NOMO-1 (cell line): Measurements from ENCODE around the gene FILIP1.

Experiments used
- DNase-seq, 2 experiments: peaks; one replicate each; lab custom pipeline; 2025; ENCODE audit not compliant: unreplicated experiment in 2 of 2; lab: John Stamatoyannopoulos, UW

FILIP1 gene

DNA sequence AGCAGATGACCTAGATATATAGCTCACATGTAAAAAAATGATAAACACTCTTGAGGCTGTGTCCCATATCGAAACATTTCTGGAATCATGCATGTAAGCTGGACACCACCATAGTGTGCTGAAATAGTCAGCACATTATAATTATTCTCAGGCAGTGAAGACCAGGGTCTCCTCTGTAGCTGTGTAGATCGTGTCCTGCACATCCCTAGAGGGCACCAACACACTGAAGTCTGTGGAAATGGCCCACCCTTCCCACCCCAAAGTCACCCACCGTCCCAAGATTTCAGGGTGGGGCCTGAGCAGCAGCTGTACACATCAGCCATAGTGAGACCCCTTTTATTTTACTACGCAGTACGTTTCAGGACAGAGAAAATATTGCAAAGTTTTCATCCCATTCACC lies 188.0 kb downstream of the FILIP1 start:
- no peak for DNase-seq

DNA sequence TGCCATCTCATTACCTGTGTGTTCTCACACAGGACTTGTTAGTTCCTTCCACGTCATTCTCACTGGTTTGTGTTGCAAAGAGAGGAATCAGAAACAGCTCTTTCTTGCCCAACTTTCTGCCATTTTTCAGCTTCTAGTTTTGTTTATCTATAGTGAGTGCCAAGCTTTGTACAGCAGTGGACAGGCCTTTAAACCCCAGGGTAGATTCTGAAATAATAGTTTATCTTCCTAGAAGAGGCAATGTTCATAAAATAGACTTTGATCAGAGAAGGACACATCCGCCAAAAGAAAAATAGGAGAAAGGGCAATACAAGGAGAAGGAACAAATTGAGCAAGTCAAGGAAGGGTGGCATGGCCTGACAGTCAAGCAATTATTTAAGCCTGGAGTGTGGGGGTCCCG lies 191.3 kb downstream of the FILIP1 start:
- no peak for DNase-seq

DNA sequence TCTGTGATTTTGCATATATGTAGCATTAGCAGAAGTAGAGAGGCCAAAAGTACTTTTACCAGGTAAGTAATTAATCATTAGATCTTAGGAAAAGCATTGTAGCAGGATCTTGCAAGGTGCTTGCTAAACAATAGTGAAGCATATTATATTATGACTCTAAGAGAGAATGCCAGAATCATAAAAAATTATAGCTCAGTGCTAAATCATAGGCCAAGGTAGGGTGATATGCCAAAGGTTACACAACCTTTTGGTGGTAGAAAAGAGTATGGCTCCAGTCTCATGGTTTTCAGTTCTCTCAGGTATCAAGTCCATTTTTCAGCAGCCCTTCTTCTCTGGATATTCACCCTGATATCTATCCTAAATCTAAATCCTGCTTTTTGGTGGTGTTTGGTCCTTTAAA lies 192.1 kb downstream of the FILIP1 start:
- DNase-seq, result no peak

DNA sequence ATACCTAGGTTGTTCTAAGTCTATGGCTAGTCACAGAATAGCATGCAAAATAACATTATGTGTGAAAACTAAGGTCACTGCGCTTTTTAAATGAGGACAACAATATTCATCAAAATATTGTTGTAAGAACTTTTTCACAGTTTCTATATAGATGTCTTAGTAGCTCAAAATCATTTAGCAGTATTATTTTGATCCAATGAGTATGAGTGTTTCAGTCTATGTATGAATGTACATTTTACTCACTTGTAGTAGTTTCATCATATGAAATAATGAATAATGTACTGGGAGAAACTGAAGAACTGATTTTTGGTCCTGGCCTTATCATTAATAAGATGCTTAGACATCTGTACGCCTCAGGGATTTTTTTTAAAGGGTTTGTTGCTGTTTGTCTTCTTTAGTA lies 192.5 kb downstream of the FILIP1 start:
- DNase-seq, result no peak

DNA sequence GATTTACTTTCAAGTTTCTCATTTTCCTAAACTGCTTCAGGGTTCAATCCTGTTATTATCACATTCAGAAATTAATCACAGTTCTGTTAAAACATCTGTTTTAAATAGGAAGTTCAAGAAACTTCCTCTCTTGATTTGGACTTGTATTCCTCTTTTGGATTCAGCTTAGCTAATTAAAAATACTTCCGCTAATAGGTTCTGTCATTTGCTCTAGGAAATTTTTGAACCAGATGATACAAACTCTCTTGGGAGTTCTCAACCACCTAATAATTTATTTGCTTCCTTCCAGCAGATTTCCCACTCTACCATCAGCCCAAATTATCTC lies 193.1 kb downstream of the FILIP1 start:
- DNase-seq, result peak in 1 of 2 experiments; percentile 24

DNA sequence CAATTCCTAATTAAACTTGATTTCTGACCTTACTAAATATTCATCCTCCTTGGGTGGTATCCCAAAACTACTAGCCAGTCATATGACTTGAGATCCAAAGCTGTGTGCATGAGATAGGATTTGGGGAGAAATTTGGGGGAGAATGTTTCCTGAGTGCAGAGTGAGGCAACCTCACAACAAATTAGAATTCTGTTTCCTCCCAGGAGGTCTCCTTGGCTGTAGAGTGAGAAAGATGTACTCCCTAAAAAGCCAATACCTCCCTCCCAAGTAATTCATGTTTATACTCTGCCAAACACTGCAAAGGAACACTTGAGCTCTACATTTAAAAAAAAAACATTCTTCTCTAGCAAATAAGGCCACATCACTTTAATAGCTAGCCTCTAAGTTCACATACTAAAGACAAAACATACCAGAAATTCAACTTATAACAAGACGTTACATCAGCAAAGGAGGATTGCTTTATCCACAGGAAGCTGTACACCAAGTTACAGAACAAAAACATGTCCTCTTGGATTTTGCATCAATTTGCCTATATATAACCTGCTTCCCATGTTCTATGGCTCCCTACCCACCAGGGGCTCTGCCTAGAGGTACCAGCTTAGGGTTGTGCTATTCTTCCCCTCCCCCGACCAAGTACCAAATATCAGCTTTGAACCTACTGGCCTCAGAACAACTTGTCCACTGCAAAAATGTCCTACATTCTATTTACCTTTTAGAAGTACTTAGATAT lies 193.6 kb downstream of the FILIP1 start:
- no peak for DNase-seq

DNA sequence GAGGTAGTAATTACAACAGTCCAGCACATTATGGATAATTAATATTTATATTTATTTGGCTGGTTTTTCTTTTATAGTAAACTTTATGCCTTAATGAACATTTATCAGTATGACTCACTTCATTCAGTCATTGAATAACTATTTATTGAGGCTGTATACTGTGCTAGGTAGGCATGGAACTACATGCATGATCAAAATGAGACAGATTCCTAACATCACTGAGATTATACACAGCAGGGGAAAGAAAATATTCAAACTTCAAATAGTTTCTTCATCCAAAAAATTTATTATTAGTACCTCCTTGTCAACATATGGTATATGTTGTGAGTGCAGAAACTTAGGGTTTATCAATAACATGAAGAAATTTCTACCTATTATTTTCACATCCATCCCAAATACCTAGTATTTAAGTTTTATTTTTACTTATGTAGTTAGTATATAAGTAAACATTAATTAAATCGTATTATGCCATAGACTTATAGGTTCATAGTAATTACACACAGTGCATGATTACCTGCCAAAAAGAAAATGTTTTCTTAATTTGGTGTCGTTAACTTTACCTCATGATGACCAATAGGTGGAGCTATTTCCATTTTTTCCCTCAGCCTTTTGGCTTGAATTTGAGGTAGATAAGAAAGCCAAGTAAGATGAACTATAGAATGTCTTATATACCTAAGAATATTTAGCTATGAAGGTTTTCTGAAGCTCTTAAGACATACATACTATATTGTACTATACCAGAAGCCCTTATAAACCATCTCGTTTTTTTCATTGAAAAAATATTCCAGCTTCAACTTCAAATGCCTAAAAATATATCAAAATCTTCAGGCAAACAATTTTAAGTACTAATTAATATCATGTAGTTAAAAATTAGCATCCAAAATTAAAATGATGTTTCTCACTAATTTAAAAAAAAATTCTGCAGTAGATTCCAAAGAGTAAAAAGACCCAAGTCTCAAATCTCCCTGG lies 196.5 kb downstream of the FILIP1 start:
- DNase-seq, result peak; percentile 20 to 65

DNA sequence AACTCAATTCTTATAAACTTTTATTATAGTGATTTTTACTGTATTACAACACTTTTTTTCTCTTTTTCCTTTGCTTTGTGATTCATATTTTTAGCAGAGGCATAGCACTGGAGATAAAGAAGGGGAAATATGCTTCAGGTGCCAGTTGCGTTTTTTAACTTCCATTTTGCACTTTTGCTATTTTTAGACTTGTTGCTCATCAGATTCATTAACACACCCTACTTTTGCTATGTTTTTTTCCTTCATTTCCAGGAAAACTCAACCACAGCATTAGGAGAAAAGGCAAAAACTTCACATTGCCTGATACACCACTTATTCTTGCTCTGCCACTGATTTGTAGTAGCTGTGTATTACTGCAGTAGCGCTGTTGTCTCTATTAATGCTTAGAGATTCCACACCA lies 201.0 kb downstream of the FILIP1 start:
- no peak for DNase-seq

DNA sequence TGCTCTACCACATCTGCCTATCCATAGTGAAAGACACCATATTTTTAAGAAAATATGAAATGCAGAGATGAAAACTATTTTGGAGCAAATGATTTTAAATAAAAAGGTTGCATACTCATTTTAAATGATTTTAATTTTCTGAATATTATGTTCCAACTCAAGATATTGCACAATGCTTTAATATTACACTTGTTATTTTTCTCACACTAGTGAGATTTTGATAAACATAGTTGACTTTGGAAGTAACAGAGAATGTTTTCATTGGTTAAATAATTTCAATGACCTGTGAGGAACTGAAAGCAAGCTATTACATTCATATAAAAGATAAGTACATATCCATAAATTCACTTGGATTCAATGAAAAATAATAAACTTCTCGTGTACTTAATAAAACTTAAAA lies 201.9 kb downstream of the FILIP1 start:
- no peak for DNase-seq

DNA sequence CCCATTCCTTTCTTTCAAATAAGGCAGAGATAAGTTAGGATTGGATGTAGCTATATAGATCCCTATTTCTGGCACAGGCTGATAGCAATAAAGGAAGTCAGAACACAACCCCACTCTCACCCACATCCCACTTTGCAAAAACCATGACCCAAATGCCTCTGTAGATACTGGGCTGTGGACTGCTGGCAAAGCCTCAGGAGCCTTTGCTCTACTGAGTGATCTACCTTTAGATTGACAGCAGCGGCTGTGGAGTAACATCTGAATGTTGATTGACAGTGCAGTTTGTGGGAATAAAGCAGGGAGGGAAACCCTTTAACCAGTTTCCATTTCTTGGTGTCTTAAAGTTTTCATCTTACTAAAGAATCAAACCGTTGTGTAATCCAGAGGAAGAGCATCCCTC lies 202.3 kb downstream of the FILIP1 start:
- no peak for DNase-seq

DNA sequence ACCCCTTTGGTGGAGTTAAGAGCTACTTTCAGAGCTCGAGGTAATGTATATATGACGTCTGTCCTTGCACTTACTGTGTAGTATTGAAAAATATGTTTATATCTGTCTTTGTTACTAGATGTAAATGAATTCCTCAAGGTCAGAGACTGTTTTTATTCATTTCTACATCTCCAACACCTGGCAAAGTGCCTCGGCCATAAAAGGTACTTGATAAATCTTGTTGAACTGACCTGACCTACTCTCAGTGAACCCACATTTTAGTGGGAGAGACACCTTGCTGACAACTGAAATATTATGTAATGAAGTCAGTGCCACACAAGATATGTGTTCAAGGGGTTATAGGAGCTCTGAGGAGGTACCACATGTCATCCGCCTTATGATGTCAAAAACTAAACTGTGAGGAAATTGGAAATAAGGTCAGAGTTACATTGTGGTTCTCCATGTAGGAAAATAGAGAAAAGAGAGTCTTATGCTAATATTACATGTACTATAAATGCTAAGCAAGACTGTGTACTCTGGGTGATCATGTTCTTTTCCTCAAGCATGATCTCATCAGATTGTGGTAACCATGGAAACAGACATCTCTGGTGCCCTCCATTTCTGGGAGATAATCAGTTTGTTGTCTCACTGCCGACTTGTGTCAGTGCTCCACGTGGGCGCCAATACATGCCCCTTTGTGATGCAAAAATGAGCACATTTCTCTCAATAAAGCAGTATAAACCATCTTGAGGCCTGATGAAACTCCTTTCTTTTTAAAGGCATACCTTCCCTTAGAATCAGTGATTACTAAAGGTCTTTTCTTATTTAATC lies 203.3 kb downstream of the FILIP1 start:
- no peak for DNase-seq

DNA sequence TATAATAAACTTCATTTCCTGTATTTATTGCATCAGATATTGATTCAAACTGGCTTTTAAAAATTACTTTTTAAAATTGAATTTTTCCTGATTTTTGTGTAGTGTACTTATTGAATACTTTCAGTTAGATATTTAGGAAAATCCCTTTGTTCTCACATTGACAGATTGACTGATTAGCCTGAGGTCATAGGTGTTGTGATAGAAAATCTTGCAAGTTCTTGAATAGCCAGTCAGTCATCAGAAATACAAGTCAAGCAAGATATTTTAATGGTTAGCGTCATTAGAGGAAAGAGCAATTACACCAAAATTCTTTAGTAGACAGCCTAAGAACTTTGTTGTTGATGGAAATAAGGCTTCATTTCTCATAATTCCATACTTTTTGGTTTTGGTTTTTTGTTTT lies 205.6 kb downstream of the FILIP1 start:
- no peak for DNase-seq

DNA sequence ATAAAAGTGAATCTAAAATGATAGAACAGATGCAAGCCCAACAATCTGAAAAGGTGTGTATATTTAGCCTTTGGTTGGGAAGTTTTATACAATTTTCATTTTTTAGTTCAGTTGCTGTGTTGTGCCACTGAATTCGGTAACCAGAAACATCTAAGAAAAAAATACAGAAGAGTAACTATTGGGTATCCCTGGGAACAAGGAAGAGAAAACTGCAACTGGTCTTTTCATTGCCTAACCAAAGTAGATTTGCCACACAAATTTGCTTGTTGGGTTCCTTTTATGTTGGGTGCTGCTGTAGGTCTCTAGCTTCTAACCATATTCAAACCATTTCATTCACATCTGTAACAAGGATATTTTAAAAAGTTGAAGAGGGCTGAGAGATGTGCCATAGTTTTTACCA lies 206.2 kb downstream of the FILIP1 start:
- DNase-seq, result peak; percentile 40 to 67

DNA sequence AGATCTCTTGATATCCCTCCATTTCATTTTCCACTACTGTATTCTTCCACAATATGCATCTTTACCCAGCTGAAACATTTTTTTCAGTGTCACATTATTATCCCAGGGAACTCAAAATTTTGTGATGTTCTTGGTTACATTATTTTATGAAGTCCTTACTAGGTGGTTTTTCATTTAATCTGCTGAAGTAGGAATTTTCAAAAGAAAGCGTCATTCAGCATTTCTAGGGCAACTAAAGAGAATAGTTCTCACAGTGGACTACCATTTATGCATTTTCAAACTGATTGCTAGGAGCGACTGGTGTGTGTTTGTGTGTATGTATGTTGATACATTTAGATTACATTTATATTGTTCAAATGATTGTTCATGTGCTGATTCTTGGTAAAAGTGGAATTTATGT lies 206.6 kb downstream of the FILIP1 start:
- no peak for DNase-seq

DNA sequence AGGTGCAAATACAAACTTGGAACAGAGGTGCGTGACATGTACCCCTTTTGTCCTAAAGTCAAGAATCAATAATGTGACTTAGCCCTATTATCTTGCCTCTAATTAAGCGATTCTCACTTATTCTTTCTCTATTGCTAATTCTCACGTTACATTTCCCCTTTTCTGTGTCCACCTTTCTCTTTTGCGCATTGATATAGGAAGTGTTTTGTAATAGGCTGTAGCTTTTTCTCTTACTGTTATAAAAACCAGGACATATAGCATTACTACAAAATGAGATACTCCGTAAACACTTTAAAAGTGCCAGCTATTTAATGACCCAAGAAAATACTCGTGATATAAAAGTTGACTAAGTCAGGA lies 208.3 kb downstream of the FILIP1 start:
- peak; percentile 36 to 76 for DNase-seq

DNA sequence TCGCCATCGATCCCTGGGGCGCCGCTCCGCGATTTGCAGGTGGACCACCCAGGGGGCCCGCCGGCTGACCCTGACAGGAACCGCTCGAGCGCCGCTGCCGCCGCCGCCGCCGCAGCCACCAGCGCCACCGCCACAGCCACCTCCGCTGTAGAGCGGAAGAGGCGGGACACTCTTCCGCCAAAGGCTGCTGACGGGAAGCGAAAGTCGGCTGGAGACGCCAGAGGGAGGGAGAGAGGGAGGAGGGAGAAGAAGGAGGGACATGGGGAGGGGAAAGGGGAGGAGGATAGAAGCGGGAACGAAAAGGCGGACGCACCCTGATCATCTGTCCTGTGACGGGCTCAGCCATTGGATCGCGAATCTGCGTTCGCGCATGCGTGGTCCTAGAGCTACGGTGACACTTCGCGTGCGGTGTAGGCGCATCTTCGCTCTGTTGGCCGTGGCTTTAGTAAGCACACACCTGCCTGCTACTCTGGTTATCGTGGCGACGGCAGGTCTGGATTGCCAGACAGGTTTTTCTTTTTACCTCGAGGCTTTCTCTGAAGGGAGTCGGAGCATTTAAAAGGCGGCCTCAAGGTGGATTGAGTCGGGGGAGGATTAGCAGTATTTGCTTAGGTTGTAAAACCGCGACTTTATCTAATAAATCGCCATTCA lies 208.8 kb downstream of the FILIP1 start, which contains the start of gene TMEM30A:
Gene TMEM30A (minus strand): TSS at position 161 of the 651 bp plus-strand sequence. CDS start 154 bp downstream, at position 7.
- DNase-seq, result peak; percentile 99

DNA sequence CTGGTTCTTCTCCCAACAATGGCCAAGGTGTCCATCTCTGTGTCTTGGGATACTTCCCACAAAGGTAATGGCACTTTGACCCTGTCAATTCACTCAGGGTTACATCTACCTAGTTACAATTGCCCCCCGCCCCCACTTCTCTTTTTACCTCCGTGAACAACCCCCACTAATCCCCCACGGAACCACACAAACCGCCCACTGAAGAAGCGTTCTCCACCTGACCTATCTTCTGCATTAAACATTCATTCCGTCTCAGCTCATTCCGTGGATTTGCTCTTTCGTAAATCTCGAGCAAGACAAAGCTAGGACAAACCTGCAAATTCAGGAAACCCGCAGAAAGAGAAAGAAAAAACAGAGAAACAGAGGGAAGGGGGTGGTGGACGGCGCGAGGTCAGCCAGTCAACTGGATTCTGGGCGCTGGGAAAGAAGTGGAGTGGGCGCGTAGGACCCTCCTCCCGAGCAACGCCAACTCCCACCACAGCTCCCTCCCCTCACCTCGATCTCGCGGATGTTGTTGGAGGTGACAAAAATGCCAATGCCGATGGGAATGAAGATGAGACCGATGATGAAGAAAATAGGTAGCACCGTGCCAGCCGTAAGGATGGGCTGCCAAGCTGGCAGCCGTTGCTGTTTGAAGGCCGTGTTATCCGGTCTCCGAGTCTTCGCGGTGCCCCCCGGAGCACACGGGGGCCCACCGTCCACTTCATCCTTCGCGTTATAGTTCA lies 209.5 kb downstream of the FILIP1 start:
- peak in 1 of 2 experiments; percentile 40 for DNase-seq

DNA sequence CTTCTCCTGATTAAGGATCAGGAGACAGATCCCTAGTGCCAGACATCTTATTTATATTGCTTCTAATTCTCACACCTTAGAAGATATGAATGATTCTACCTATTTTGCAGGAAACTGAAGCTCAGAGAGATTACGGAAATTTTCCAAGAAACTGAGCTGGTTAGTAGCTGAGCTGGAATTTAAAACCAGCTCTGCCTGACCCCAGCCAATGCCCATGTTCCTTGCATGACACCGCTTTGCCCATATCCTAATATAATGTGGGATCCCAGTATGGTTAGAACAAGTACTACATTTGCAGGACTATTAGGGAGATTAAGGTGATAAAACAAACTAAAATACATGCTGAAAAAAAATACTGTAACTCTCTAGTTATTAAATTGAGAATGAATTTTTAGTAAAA lies 210.9 kb downstream of the FILIP1 start:
- no peak for DNase-seq

DNA sequence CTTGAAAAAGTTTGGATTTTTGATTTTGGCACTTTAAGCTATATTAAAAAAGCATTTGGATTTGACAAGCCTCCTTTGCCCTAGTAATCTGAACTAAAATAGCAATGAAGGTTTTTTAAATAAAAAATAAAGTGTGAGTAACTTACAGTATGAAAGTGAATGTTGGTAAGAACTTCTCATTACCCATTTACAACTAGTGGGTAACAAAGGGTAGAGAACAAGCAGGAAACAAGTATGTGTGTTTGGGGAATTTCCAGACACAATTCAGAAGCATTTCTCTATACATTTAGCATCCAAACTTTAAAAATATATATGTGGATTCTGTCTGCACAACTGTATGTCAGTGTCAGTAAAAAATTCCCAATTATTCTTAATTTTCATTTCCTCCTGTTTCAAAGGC lies 211.9 kb downstream of the FILIP1 start:
- DNase-seq, result peak in 1 of 2 experiments; percentile 12
